ENCODE data around the gene CSNK1G3.

- no peak for TF ChIP-seq POLR2AphosphoS5 (IDR thresholded peaks at IDR 0.05)
- TF ChIP-seq CTCF (IDR thresholded peaks at IDR 0.05 in 8 of 11, conservative IDR thresholded peaks at IDR 0.05 in 3 of 11), result no peak
These were observed 73.9 kb downstream of the CSNK1G3 start for GRCh38 chr5:123585871-123586270.

Measured in spleen (tissue), 7 donors.